Brain microvascular endothelial cell (primary cell): Measurements from ENCODE around the gene ITGA8.
A peak's percentile ranks its signal among the peaks of the same experiment; 100 is the strongest.

Source experiments
- DNase-seq: peaks from one replicate; pipeline ENCODE4 v3.0.0-alpha.2; 2020
- H3K27ac ChIP-seq: fragments of 250-450 bp; sonication (Bioruptor Pico); 2 replicates; pipeline ENCODE4 v1.5.1; 2020; ENCODE audit warnings: mild to moderate bottlenecking, moderate library complexity
- H3K27me3 ChIP-seq: fragments of 250-450 bp; sonication (Bioruptor Pico); replicated peaks from 2 replicates; pipeline ENCODE4 v1.5.1; 2020; ENCODE audit warnings: mild to moderate bottlenecking
- H3K36me3 ChIP-seq: fragments of 250-450 bp; sonication (Bioruptor Pico); replicated peaks from 2 replicates; pipeline ENCODE4 v1.5.1; 2020; ENCODE audit warnings: mild to moderate bottlenecking
- H3K4me3 ChIP-seq: 2 replicates; pipeline ENCODE4 v1.5.1; 2011; ENCODE audit warnings: low read depth, mild to moderate bottlenecking, control low read depth, low read length, moderate library complexity
- CTCF ChIP-seq: IDR thresholded peaks from 2 replicates; pipeline ENCODE4 v1.5.1; 2011; ENCODE audit warnings: low read depth, mild to moderate bottlenecking, moderate library complexity, low read length, control low read depth, inconsistent platforms; ENCODE audit errors: missing control alignments
- in situ Hi-C: cut with HindIII; loops from 2 replicates; pipeline ENCODE4 v1.10.0; 2017; ENCODE audit warnings: low sequenced_read_pairs, low pct_ligation_motif_present

Gene ITGA8

GRCh38 chr10:15745751-15746150, 26.0 kb upstream of the ITGA8 start:
- Histone ChIP-seq H3K27me3 (no peaks in the 10 kb centered on the region), H3K4me3 (no peak overlapping the region), H3K27ac (no peak overlapping the region), H3K36me3 (no peaks in the 10 kb centered on the region)
- no peak for TF ChIP-seq CTCF
- in situ Hi-C loops = no loop called here
- peak; percentile 20 for DNase-seq

- DNase-seq = peak; percentile 66
- Histone ChIP-seq H3K27ac (no peak overlapping the region), H3K27me3 (no peaks in the 10 kb centered on the region), H3K4me3 (no peak overlapping the region), H3K36me3 (no peaks in the 10 kb centered on the region)
- in situ Hi-C loops = no loop called here
- peak; percentile 80 for TF ChIP-seq CTCF
Measured at GRCh38 chr10:15744217-15744865, 24.6 kb upstream of the ITGA8 start.

GRCh38 chr10:15743443-15743842, 23.7 kb upstream of the ITGA8 start:
- Histone ChIP-seq H3K27ac (no peak overlapping the region), H3K4me3 (no peak overlapping the region), H3K36me3 (no peaks in the 10 kb centered on the region), H3K27me3 (no peaks in the 10 kb centered on the region)
- no peak for TF ChIP-seq CTCF
- no peak for DNase-seq
- in situ Hi-C loops = no loop called here

- peak; percentile 7 for DNase-seq
- no peak overlapping the region for H3K27ac ChIP-seq
- in situ Hi-C loops = no loop called here
- no peaks in the 10 kb centered on the region for H3K36me3 ChIP-seq
- H3K27me3 ChIP-seq = no peaks in the 10 kb centered on the region
- no peak for TF ChIP-seq CTCF
- H3K4me3 ChIP-seq = no peak overlapping the region
Measured at GRCh38 chr10:15742836-15743235, 23.1 kb upstream of the ITGA8 start.

- in situ Hi-C loops = no loop called here
- no peak for DNase-seq
- Histone ChIP-seq H3K27me3 (no peaks in the 10 kb centered on the region), H3K27ac (no peak overlapping the region), H3K4me3 (no peak overlapping the region), H3K36me3 (no peaks in the 10 kb centered on the region)
- TF ChIP-seq CTCF = no peak
Measured at GRCh38 chr10:15742102-15742501, 22.4 kb upstream of the ITGA8 start.

- H3K4me3 ChIP-seq = no peak overlapping the region
- DNase-seq = no peak
- no peaks in the 10 kb centered on the region for H3K36me3 ChIP-seq
- in situ Hi-C loops = no loop called here
- no peak for TF ChIP-seq CTCF
- no peaks in the 10 kb centered on the region for H3K27me3 ChIP-seq
- H3K27ac ChIP-seq = no peak overlapping the region
Measured at GRCh38 chr10:15741581-15741980, 21.9 kb upstream of the ITGA8 start.
